Heart left ventricle (tissue), 16 donors: ENCODE measurements around the gene UBE2Q1. TPM values are rescaled to one million over a fixed set of nuclear protein-coding genes. Genes with fewer than 3 reads are reported as not detected.

Experiments
- ATAC-seq, 4 donors: fragments of 200-7000 bp; cut with Tn5 transposase; one replicate each; pipeline ENCODE4 v1.9.1; 2020 to 2022; ENCODE audit warnings: moderate library complexity in 4 of 4, mild to moderate bottlenecking in 3 of 4, moderate number of reproducible peaks in 1 of 4
- DNase-seq, 5 donors: peaks; one replicate each; pipeline ENCODE4 v3.0.0-alpha.2; 2020
- H3K27ac ChIP-seq, 12 donors: fragments of 200-600 bp; sonication (generic) in 4 of 12; one replicate each; pipeline versions ENCODE4 v1.5.0 to v1.8.0; 2016 to 2022; ENCODE audit warnings: mild to moderate bottlenecking in 2 of 12
- H3K27me3 ChIP-seq, 9 donors: fragments of 200-600 bp; sonication (generic) in 2 of 9; one replicate each; pipeline versions ENCODE4 v1.5.1 to v1.8.0; 2016 to 2022; ENCODE audit warnings: mild to moderate bottlenecking in 3 of 9
- H3K36me3 ChIP-seq, 9 donors: fragments of 200-600 bp; sonication (generic) in 2 of 9; one replicate each; pipeline versions ENCODE4 v1.5.0 to v1.8.0; 2018 to 2022; ENCODE audit warnings: mild to moderate bottlenecking in 2 of 9
- H3K4me1 ChIP-seq, 12 donors: fragments of 200-600 bp; sonication (generic) in 4 of 12; one replicate each; pipeline versions ENCODE4 v1.5.0 to v1.8.0; 2016 to 2022; ENCODE audit warnings: mild to moderate bottlenecking in 3 of 12
- H3K4me3 ChIP-seq, 12 donors: fragments of 200-600 bp; sonication (generic) in 4 of 12; one replicate each; pipeline versions ENCODE4 v1.5.0 to v1.8.0; 2017 to 2022; ENCODE audit warnings: mild to moderate bottlenecking in 9 of 12, moderate library complexity in 4 of 12
- H3K9me3 ChIP-seq, 12 donors: fragments of 200-600 bp; sonication (generic) in 4 of 12; one replicate each; pipeline versions ENCODE4 v1.5.0 to v1.8.0; 2016 to 2022; ENCODE audit warnings: mild to moderate bottlenecking in 1 of 12
- POLR2A ChIP-seq, 2 donors: fragments of 450-650 bp; IDR thresholded peaks; one replicate each; pipeline ENCODE4 v1.6.1; 2017; ENCODE audit warnings: antibody characterized with exemption in 2 of 2, mild to moderate bottlenecking in 2 of 2, moderate library complexity in 2 of 2
- WGBS, 4 donors: extraction: QIAGEN DNeasy Blood & Tissue Kit in 2 of 4; methylation state at CpG; one replicate each; pipeline versions ENCODE4 v1.1.5 to v1.1.7; 2013 to 2018; 5-methylcytosine and 5-hydroxymethylcytosine counted together
- intact Hi-C, 10 donors: fragments of 100-400 bp; cut with DNase I; formaldehyde crosslinking; loops; one replicate each; pipeline versions ENCODE4 v1.11.1 to v1.14.2; 2022
- polyA plus RNA-seq, 2 donors: library from polyadenylated mRNA; stranded (reverse); fragments of 200-250 nt; gene quantifications; one replicate each; pipeline ENCODE4 v1.2.3, GENCODE V29; 2013
- total RNA-seq, 9 donors: library from RNA; depleted of rRNA in 2 of 9; stranded (reverse); fragments of >200 nt in 2 of 9; fragmentation: NEBNext Ultra II Directional in 3 of 9; extraction: Animal tissue kit (Norgen Biotek cat#: 25700) in 3 of 9; gene quantifications; one replicate each; pipeline versions ENCODE4 v1.1.0 to v1.2.4, GENCODE V29; 2016 to 2023
- TF ChIP-seq, protein P1 (sequence below), 12 donors: fragments of 200-600 bp; sonication (generic) in 4 of 12; IDR thresholded peaks; one replicate each; pipeline versions ENCODE4 v1.5.0 to v1.8.0; 2018 to 2022; ENCODE audit warnings: antibody characterized with exemption in 12 of 12, mild to moderate bottlenecking in 5 of 12
- donor health status: ischemic (EF 13 %, LVEDD 7.1; RV severe dilation, severe dysfunction).
- donor health status: healthy with polysubstance abuse.
- donor health status: DM: no; HTN: yes; CAD: no.
- donor health status: DM: no; HTN: no; CAD: no.
- donor health status: ischemic (EF 25% LVEDD 6.9; RV normal size, moderate dysfunction).
- donor health status: ischemic (EF 25% LVEDD 5.7; RV mildly dilated, moderate dysfunction).
- donor health status: healthy.
- donor health status: DM: yes; HTN: yes; CAD: no.
- donor health status: ischemic (EF 35%, LVEDD 5.7; RV mildly dilated, moderate dysfunction).
- donor health status: nonischemic (EF 11% LVEDD 7.7; RV severe dilation, severe dysfunction).
- donor health status: DM: yes; HTN: yes; CAD: no.
- donor health status: PGD.
- donor health status: ischemic (EF 29% LVEDD 5.4; RV normal size, mild dysfunction).
- donor health status: nonischemic (EF 23%, LVEDD 6.1; RV moderate dilation, normal function).

Gene UBE2Q1
- total and polyA plus RNA-seq, 11 donors = 22.1 to 79.4 (median 57.2) TPM

DNA sequence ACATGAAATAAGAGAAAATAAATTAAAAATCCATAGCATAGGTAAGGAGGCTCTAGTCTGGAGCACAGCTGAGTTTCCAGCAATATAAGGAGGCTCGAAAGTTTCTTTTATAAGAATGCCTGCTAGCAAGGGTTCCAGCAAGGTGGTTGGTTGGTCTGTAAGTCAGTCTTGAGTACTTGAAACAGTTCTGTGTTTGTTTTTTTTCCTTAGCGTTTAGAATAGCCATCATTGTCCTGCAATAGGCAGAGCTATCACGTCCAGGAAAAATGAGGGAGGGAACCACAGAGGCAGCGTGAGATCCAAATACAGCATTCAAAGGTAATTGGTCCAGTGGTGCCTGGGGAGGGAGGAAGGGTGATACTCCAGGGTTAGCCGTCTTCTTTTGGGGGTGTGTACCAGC, 8.4 kb downstream of the UBE2Q1 start:
- Histone ChIP-seq H3K27me3 (no peaks in the 10 kb centered on the region), H3K27ac (no peak overlapping the region), H3K36me3 (peaks cover 5 to 75% (median 66%) of the 10 kb centered on the region in 9 donors), H3K9me3 (no peaks in the 10 kb centered on the region), H3K4me3 (no peak overlapping the region), H3K4me1 (peaks cover 0 to 33% (median 17%) of the 10 kb centered on the region in 12 donors)
- intact Hi-C loops = loop anchor here in 3 of 10 donors (10.0 kb wide), 3 partner anchors 145 to 535 kb away; partner anchors contain the start of gene IL6R (in 1 of the 3)
- no peak for ATAC-seq
- DNase-seq = no peak
- TF ChIP-seq, protein P1, sequence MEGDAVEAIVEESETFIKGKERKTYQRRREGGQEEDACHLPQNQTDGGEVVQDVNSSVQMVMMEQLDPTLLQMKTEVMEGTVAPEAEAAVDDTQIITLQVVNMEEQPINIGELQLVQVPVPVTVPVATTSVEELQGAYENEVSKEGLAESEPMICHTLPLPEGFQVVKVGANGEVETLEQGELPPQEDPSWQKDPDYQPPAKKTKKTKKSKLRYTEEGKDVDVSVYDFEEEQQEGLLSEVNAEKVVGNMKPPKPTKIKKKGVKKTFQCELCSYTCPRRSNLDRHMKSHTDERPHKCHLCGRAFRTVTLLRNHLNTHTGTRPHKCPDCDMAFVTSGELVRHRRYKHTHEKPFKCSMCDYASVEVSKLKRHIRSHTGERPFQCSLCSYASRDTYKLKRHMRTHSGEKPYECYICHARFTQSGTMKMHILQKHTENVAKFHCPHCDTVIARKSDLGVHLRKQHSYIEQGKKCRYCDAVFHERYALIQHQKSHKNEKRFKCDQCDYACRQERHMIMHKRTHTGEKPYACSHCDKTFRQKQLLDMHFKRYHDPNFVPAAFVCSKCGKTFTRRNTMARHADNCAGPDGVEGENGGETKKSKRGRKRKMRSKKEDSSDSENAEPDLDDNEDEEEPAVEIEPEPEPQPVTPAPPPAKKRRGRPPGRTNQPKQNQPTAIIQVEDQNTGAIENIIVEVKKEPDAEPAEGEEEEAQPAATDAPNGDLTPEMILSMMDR (IDR thresholded peaks at IDR 0.05) = no peak
- no peak for TF ChIP-seq POLR2A (IDR thresholded peaks at IDR 0.05)
- WGBS, 4 donors = 49 to 63% (median 53%) methylated on average over 5 of the region's 5 CpGs

DNA sequence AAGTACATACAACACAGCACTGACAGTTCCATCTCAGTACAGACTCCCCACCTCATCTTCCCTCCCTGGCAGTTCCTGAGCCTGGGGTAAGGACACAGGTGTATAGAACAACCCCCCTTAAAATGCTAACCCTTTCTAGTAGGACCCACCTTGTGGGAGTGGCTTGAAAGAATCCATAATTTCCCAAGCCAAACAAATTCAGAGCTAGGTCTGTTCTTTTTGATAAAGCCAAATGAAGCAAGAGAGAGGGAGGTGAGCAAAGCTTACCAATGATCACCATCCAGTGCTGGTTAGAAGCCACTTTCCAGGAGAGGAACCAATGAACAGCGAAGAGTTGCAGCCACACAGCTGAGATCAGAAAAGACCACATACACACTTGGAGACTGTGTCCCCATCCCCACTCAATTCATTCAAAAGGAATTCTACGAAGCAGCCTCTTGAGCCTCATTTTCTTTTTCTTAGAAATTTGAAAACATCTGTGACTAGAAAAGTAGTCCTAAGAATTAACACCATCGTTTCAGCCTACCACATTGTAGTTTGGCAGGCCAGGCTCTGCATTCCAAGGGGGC, 9.2 kb downstream of the UBE2Q1 start:
- intact Hi-C loops = loop anchor here in 4 of 10 donors (5.0 to 10.0 kb wide), 3 partner anchors 67 to 214 kb away; no protein-coding TSS in a partner anchor
- Histone ChIP-seq H3K36me3 (peaks cover 5 to 68% (median 58%) of the 10 kb centered on the region in 9 donors), H3K9me3 (no peaks in the 10 kb centered on the region), H3K4me3 (no peak overlapping the region), H3K4me1 (peaks cover 0 to 33% (median 17%) of the 10 kb centered on the region in 12 donors), H3K27me3 (no peaks in the 10 kb centered on the region), H3K27ac (no peak overlapping the region)
- ATAC-seq = no peak
- no peak for DNase-seq
- 82 to 89% (median 87%) methylated on average over 3 of the region's 3 CpGs for WGBS, 4 donors
- TF ChIP-seq POLR2A (IDR thresholded peaks at IDR 0.05) = no peak
- TF ChIP-seq, protein P1 (IDR thresholded peaks at IDR 0.05) = no peak

DNA sequence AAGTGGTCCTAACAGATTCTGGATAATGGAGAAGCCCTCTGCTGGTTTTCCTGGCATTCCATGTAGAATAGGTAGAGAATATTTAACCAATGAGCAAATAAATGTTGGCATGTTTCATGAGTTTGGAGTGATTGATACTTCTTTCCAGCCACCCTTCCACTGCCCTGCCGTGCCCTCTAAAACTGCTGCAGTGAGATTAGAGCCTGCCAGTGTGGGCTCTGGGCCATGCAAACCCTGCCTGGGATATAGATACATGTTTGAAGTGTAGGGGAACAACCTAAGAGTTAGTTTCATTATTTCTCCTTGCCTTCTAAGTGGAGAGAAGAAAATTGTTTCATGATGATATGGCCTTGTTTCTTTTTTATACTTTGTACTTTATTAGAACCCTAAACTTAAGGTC, 10.4 kb downstream of the UBE2Q1 start:
- peak; percentile 71 to 82 (median 78) for ATAC-seq

DNA sequence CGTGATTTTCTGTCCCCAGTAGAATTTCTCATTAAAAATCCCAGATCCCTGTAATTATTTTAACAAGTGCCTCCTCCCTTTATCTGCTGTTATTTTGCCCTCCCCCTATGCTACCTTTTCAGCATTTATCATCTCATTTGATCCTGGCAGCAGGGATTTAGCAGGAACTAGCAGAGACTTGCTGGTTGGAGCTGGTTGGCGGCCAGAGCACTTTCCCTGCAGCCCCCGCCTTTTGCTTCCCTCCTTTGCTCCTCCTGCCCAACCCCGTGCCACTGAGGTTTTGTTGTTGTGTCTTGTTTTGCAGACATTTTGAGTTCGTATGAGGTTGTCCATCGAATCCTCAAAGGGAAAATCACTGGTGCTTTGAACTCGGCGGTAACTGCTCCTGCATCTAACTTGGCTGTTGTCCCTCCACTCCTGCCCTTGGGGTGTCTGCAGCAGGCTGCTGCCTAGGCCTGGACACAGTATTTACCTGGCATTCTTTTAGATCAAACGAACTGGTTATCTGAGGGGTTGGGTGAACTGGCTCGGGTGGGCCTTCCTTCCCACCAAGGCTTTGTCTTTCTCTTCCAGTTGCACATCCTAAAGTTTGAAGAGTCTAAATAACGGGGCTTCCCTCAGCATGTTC, 11.2 kb downstream of the UBE2Q1 start:
- TF ChIP-seq, protein P1 (IDR thresholded peaks at IDR 0.05) = no peak
- TF ChIP-seq POLR2A (IDR thresholded peaks at IDR 0.05) = no peak
- Histone ChIP-seq H3K27ac (peak overlapping the region in 2 of 12 donors; percentile 38 to 50), H3K9me3 (no peaks in the 10 kb centered on the region), H3K4me1 (peaks cover 0 to 28% (median 13%) of the 10 kb centered on the region in 12 donors), H3K36me3 (peaks cover 5 to 47% (median 37%) of the 10 kb centered on the region in 9 donors), H3K4me3 (no peak overlapping the region), H3K27me3 (no peaks in the 10 kb centered on the region)
- WGBS, 4 donors = 68 to 79% (median 76%) methylated on average over 11 of the region's 11 CpGs
- DNase-seq (no peak), ATAC-seq (no peak)
- intact Hi-C loops = loop anchor here in 6 of 10 donors (2.0 to 10.0 kb wide), 5 partner anchors 65 to 212 kb away; no protein-coding TSS in a partner anchor

More for the DNA sequence above, 10.4 kb downstream of the UBE2Q1 start:
- peaks cover 5 to 55% (median 45%) of the 10 kb centered on the region in 9 donors for H3K36me3 ChIP-seq
- 21 to 37% (median 31%) methylated on average over 1 of the region's 1 CpG for WGBS, 4 donors
- H3K4me1 ChIP-seq = peaks cover 0 to 28% (median 13%) of the 10 kb centered on the region in 12 donors
- intact Hi-C loops = loop anchor here in 4 of 10 donors (5.0 to 10.0 kb wide), 3 partner anchors 66 to 213 kb away; no protein-coding TSS in a partner anchor
- peak overlapping the region in 6 of 12 donors; percentile 0 to 50 (median 28) for H3K27ac ChIP-seq
- no peaks in the 10 kb centered on the region for H3K27me3 ChIP-seq
- no peak overlapping the region for H3K4me3 ChIP-seq
- no peaks in the 10 kb centered on the region for H3K9me3 ChIP-seq
- DNase-seq = peak in 3 of 5 donors; percentile 46 to 70 (median 47)
- no peak for TF ChIP-seq POLR2A (IDR thresholded peaks at IDR 0.05)
